GM23338 (cell line): Measurements from ENCODE around the gene DCLRE1B. TPM values are rescaled to one million over a fixed set of nuclear protein-coding genes. Genes with fewer than 3 reads are reported as not detected.

Experiments used
- CTCF ChIP-seq, 2 experiments: fragments of 200-600 bp in 1 of 2; sonication (generic) in 1 of 2; conservative IDR thresholded peaks; 2 replicates each; pipeline versions ENCODE4 v1.5.1 to v1.6.1; 2016 to 2017; ENCODE audit warnings: antibody characterized with exemption in 2 of 2, low read depth in 2 of 2, mild to moderate bottlenecking in 2 of 2, moderate library complexity in 1 of 2
- REST ChIP-seq: IDR thresholded peaks from one replicate; pipeline ENCODE4 v1.6.1; 2018; ENCODE audit warnings: antibody characterized with exemption; ENCODE audit not compliant: unreplicated experiment
- STAT1 ChIP-seq: IDR thresholded peaks from one replicate; pipeline ENCODE4 v1.6.1; 2016; ENCODE audit warnings: antibody characterized with exemption; ENCODE audit not compliant: unreplicated experiment
- ZNF462 ChIP-seq: fragments of 250-450 bp; sonication (Bioruptor Pico); IDR thresholded peaks from 2 replicates; pipeline ENCODE4 v1.5.0; 2020; ENCODE audit warnings: mild to moderate bottlenecking, moderate library complexity
- polyA plus RNA-seq: library from polyadenylated mRNA; unstranded; fragments of >200 nt; fragmentation: Nextera tagmentation; extraction: Ambion mirVana; gene quantifications from 2 replicates; pipeline ENCODE4 v1.2.1, GENCODE V29; 2016
- total RNA-seq: library from RNA; depleted of rRNA; stranded (reverse); fragments of >200 nt; shearing (Covaris generic); gene quantifications from 2 replicates; pipeline ENCODE4 v1.2.3, GENCODE V29; 2014

Gene DCLRE1B
- total and polyA plus RNA-seq, 2 experiments from 2014 or later, result 6.3 to 9.7 TPM

GRCh38 chr1:113913887-113914664, 8.9 kb downstream of the DCLRE1B start (continued):
- no peak for TF ChIP-seq REST
- TF ChIP-seq CTCF (conservative IDR thresholded peaks at IDR 0.05; ENCODE audit: low read depth in 2 of 2), result no peak
- no peak for TF ChIP-seq STAT1
- no peak for TF ChIP-seq ZNF462 (CRISPR knock-in tag)
